PC-3 (cell line): ENCODE data around the gene KCNK10.

Source experiments
- CTCF ChIP-seq: fragments of 300-600 bp; sonication (generic); conservative IDR thresholded peaks from 2 replicates; pipeline ENCODE4 v1.5.1; 2017; ENCODE audit warnings: antibody characterized with exemption, low read depth, mild to moderate bottlenecking, low read length
- EZH2phosphoT487 ChIP-seq: fragments of 300-600 bp; sonication (generic); IDR thresholded peaks from 2 replicates; pipeline ENCODE4 v1.6.1; 2018; ENCODE audit warnings: mild to moderate bottlenecking, antibody characterized with exemption, low read length, borderline replicate concordance

- TF ChIP-seq CTCF (no peak), EZH2phosphoT487 (no peak)
These were observed 36.8 kb downstream of the KCNK10 start for GRCh38 chr14:88286309-88286708.
